Body of pancreas (tissue), 4 donors: ENCODE data around the gene MKX. TPM values are rescaled to one million over a fixed set of nuclear protein-coding genes. Genes with fewer than 3 reads are reported as not detected.

Experiments
- ATAC-seq: fragments of 150-250 bp; one replicate; pipeline ENCODE4 v1.9.1; 2016
- DNase-seq, 4 donors: peaks; one replicate each; pipeline ENCODE4 v3.0.0-alpha.2; 2019
- H3K27ac ChIP-seq, 4 donors: fragments of 200-600 bp; sonication (generic); 1 replicate in 3 of 4; 2 replicates in 1 of 4; pipeline versions ENCODE4 v1.5.1 to v1.6.1; 2016 to 2019; ENCODE audit warnings: mild to moderate bottlenecking in 1 of 4, mixed read lengths in 1 of 4, moderate library complexity in 1 of 4
- H3K27me3 ChIP-seq, 2 donors: fragments of 200-600 bp; sonication (generic); one replicate each; pipeline ENCODE4 v1.6.0; 2016; ENCODE audit warnings: mild to moderate bottlenecking in 1 of 2
- H3K36me3 ChIP-seq, 2 donors: fragments of 200-600 bp; sonication (generic); replicated peaks in 1 of 2; 2 replicates each; pipeline ENCODE4 v1.5.1; 2016; ENCODE audit warnings: low read depth in 2 of 2; ENCODE audit not compliant: insufficient read depth in 1 of 2
- H3K4me1 ChIP-seq: fragments of 200-600 bp; sonication (generic); one replicate; pipeline ENCODE4 v1.6.0; 2016
- H3K4me3 ChIP-seq, 2 donors: fragments of 200-600 bp; sonication (generic); 1 replicate in 1 of 2; 2 replicates in 1 of 2; pipeline ENCODE4 v1.5.1; 2016 to 2019
- H3K9me3 ChIP-seq, 3 donors: fragments of 200-600 bp; sonication (generic); 1 replicate in 2 of 3; 2 replicates in 1 of 3; pipeline ENCODE4 v1.5.1; 2016
- CTCF ChIP-seq, 7 experiments: fragments of 450-650 bp in 4 of 7; fragments of 200-600 bp in 3 of 7; sonication (generic) in 3 of 7; IDR thresholded peaks; one replicate each; pipeline ENCODE4 v1.5.1; 2016 to 2019; ENCODE audit warnings: antibody characterized with exemption in 7 of 7
- POLR2A ChIP-seq, 3 donors: fragments of 450-650 bp; IDR thresholded peaks; one replicate each; pipeline ENCODE4 v1.6.1; 2016; ENCODE audit warnings: antibody characterized with exemption in 3 of 3, mild to moderate bottlenecking in 2 of 3
- WGBS, 2 donors: methylation state at CpG; one replicate each; pipeline ENCODE4 v1.1.5; 2017; 5-methylcytosine and 5-hydroxymethylcytosine counted together
- intact Hi-C: fragments of 100-400 bp; cut with DNase I; formaldehyde crosslinking; loops from one replicate; pipeline ENCODE4 v1.15.1; 2023
- total RNA-seq, 2 donors: library from RNA; depleted of rRNA; stranded (reverse); fragments of >200 nt; gene quantifications; one replicate each; pipeline ENCODE4 v1.1.0, GENCODE V29; 2016

MKX gene
- total RNA-seq, 2 donors from 2014 or later = 0.33 to 1.6 TPM

- WGBS, 2 donors = 0% methylated on average over 20 to 75 of the region's 75 CpGs
- peak overlapping the region; percentile 39 to 84 (median 72) for H3K27ac ChIP-seq
- intact Hi-C loops = no loop called here
Measured at GRCh38 chr10:27742195-27743011, 3.2 kb downstream of the MKX start.

GRCh38 chr10:27741173-27742091 lies 4.2 kb downstream of the MKX start:
- no peak overlapping the region for H3K27ac ChIP-seq
- DNase-seq (peak in 3 of 4 donors; percentile 15 to 29 (median 18)), ATAC-seq (no peak)
- WGBS, 2 donors = 21 to 26% methylated on average over 27 to 55 of the region's 55 CpGs
- no peaks in the 10 kb centered on the region for H3K9me3 ChIP-seq
- no peak for TF ChIP-seq CTCF (IDR thresholded peaks at IDR 0.05)
- TF ChIP-seq POLR2A (IDR thresholded peaks at IDR 0.05) = no peak
- H3K27me3 ChIP-seq = peaks cover 0 to 25% of the 10 kb centered on the region in 2 donors
- intact Hi-C loops = no loop called here
- H3K36me3 ChIP-seq = no peaks in the 10 kb centered on the region
- H3K4me1 ChIP-seq = peaks cover 48% of the 10 kb centered on the region
- no peak overlapping the region for H3K4me3 ChIP-seq

More at GRCh38 chr10:27742195-27743011, 3.2 kb downstream of the MKX start:
- H3K4me1 ChIP-seq = peaks cover 53% of the 10 kb centered on the region
- no peaks in the 10 kb centered on the region for H3K36me3 ChIP-seq
- peak; percentile 84 to 89 (median 88) for DNase-seq
- H3K9me3 ChIP-seq = no peaks in the 10 kb centered on the region
- ATAC-seq = peak; percentile 90
- peaks cover under 1 to 35% of the 10 kb centered on the region in 2 donors for H3K27me3 ChIP-seq
- TF ChIP-seq CTCF (IDR thresholded peaks at IDR 0.05) (peak; percentile 74 to 92 (median 83)), POLR2A (IDR thresholded peaks at IDR 0.05) (peak; percentile 37 to 54 (median 42))
- H3K4me3 ChIP-seq = peak overlapping the region; percentile 44 to 52

- TF ChIP-seq CTCF (IDR thresholded peaks at IDR 0.05) = no peak
- no peak for TF ChIP-seq POLR2A (IDR thresholded peaks at IDR 0.05)
- ATAC-seq (no peak), DNase-seq (no peak)
- no peaks in the 10 kb centered on the region for H3K9me3 ChIP-seq
- no peak overlapping the region for H3K27ac ChIP-seq
- peaks cover 3% of the 10 kb centered on the region for H3K4me1 ChIP-seq
- intact Hi-C loops = loop anchor here (5.0 kb wide), 1 partner anchor 511 kb away; no protein-coding TSS in a partner anchor
- no peak overlapping the region for H3K4me3 ChIP-seq
- H3K27me3 ChIP-seq = no peaks in the 10 kb centered on the region
- no peaks in the 10 kb centered on the region for H3K36me3 ChIP-seq
- 66 to 80% methylated on average over 1 of the region's 1 CpG for WGBS, 2 donors
Measured at GRCh38 chr10:27736396-27736795, 9.2 kb downstream of the MKX start.

- Histone ChIP-seq H3K4me1 (no peaks in the 10 kb centered on the region), H3K9me3 (no peaks in the 10 kb centered on the region), H3K27me3 (no peaks in the 10 kb centered on the region), H3K27ac (no peak overlapping the region), H3K4me3 (no peak overlapping the region), H3K36me3 (no peaks in the 10 kb centered on the region)
- TF ChIP-seq CTCF (IDR thresholded peaks at IDR 0.05) = no peak
- no peak for TF ChIP-seq POLR2A (IDR thresholded peaks at IDR 0.05)
- no peak for ATAC-seq
- no peak for DNase-seq
- intact Hi-C loops = no loop called here
- 100% methylated on average over 1 of the region's 1 CpG for WGBS, 2 donors
Measured at GRCh38 chr10:27730041-27730440, 15.6 kb downstream of the MKX start.
